HepG2 (cell line): Measurements from ENCODE around the gene GTF3A. TPM values are rescaled to one million over a fixed set of nuclear protein-coding genes. Genes with fewer than 3 reads are reported as not detected.
A peak's percentile ranks its signal among the peaks of the same experiment; 100 is the strongest.

Experiments used
- CEBPG ChIP-seq: IDR thresholded peaks from 2 replicates; pipeline ENCODE4 v1.6.1; 2016
- ELF1 ChIP-seq: sonication (generic); formaldehyde crosslinking; IDR thresholded peaks from 2 replicates; pipeline ENCODE4 v1.4.0; 2020; ENCODE audit warnings: missing genetic modification reagents
- MEF2D ChIP-seq: sonication (generic); formaldehyde crosslinking; IDR thresholded peaks from 2 replicates; pipeline ENCODE4 v1.5.1; 2020; ENCODE audit warnings: mild to moderate bottlenecking, missing genetic modification reagents
- PPARG ChIP-seq: conservative IDR thresholded peaks from 2 replicates; pipeline ENCODE4 v1.6.1; 2016; ENCODE audit warnings: missing biosample characterization, missing genetic modification reagents
- PTBP1 ChIP-seq: fragments of 200-400 bp; formaldehyde crosslinking; IDR thresholded peaks from 2 replicates; pipeline ENCODE4 v1.6.1; 2018; ENCODE audit warnings: low read length, low read depth; ENCODE audit not compliant: poor library complexity, severe bottlenecking
- SAFB2 ChIP-seq: sonication (generic); formaldehyde crosslinking; IDR thresholded peaks from 2 replicates; pipeline ENCODE4 v1.5.1; 2020; ENCODE audit warnings: missing genetic modification reagents, low read depth, mild to moderate bottlenecking, borderline replicate concordance
- SCMH1 ChIP-seq: sonication (generic); formaldehyde crosslinking; IDR thresholded peaks from 2 replicates; pipeline ENCODE4 v1.9.0; 2021; ENCODE audit warnings: missing genetic modification reagents, mild to moderate bottlenecking, borderline replicate concordance
- SIN3A ChIP-seq: IDR thresholded peaks from 2 replicates; pipeline ENCODE4 v1.6.1; 2011; ENCODE audit warnings: low read depth, mild to moderate bottlenecking, control low read depth, low read length, borderline replicate concordance
- ZNF143 ChIP-seq: sonication (generic); formaldehyde crosslinking; IDR thresholded peaks from 2 replicates; pipeline ENCODE4 v1.4.0; 2020; ENCODE audit warnings: missing genetic modification reagents
- ZNF225 ChIP-seq: sonication (generic); formaldehyde crosslinking; IDR thresholded peaks from 2 replicates; pipeline ENCODE4 v1.4.0; 2020; ENCODE audit warnings: mild to moderate bottlenecking, missing genetic modification reagents
- ZNF431 ChIP-seq: sonication (generic); formaldehyde crosslinking; IDR thresholded peaks from 2 replicates; pipeline ENCODE4 v1.9.0; 2022; ENCODE audit warnings: missing genetic modification reagents, low read depth, mild to moderate bottlenecking, borderline replicate concordance
- ZNF605 ChIP-seq: sonication (generic); formaldehyde crosslinking; IDR thresholded peaks from 2 replicates; pipeline ENCODE4 v1.8.0; 2022; ENCODE audit warnings: mild to moderate bottlenecking, missing genetic modification reagents
- ZNF749 ChIP-seq: sonication (generic); formaldehyde crosslinking; IDR thresholded peaks from 2 replicates; pipeline ENCODE4 v1.8.0; 2022; ENCODE audit warnings: mild to moderate bottlenecking, missing genetic modification reagents, moderate library complexity, borderline replicate concordance
- ZNF883 ChIP-seq: sonication (generic); formaldehyde crosslinking; IDR thresholded peaks from 2 replicates; pipeline ENCODE4 v1.5.1; 2020; ENCODE audit warnings: mild to moderate bottlenecking, missing genetic modification reagents; ENCODE audit errors: not compliant biosample characterization
- ZSCAN29 ChIP-seq: sonication (generic); formaldehyde crosslinking; conservative IDR thresholded peaks from 2 replicates; pipeline ENCODE4 v1.4.0; 2020; ENCODE audit warnings: mild to moderate bottlenecking, missing genetic modification reagents
- polyA plus RNA-seq, 8 experiments: library from polyadenylated mRNA; depleted of rRNA in 3 of 8; stranded (reverse) in 7 of 8; unstranded in 1 of 8; fragments of >200 nt; fragmentation: Illumina TruSeq in 4 of 8; extraction: Trizol in 4 of 8; gene quantifications; 2 replicates each; pipeline versions ENCODE4 v1.2.1 to v1.2.3, GENCODE V29; 2011 to 2016; ENCODE audit warnings: low read depth in 4 of 8, missing spikeins in 1 of 8, mixed read lengths in 1 of 8; ENCODE audit not compliant: insufficient read depth in 1 of 8
- total RNA-seq, 5 experiments: library from RNA; depleted of rRNA; stranded (reverse); fragments of >200 nt; fragmentation: Illumina TruSeq; extraction: Trizol; gene quantifications; 2 replicates each; pipeline ENCODE4 v1.2.3, GENCODE V29; 2016; ENCODE audit warnings: low read depth in 1 of 5
- TF ChIP-seq, protein P1 (sequence below): sonication (generic); formaldehyde crosslinking; IDR thresholded peaks from 2 replicates; pipeline ENCODE4 v1.5.1; 2020; ENCODE audit warnings: mild to moderate bottlenecking, missing genetic modification reagents, borderline replicate concordance
- TF ChIP-seq, protein P2 (sequence below): sonication (generic); formaldehyde crosslinking; IDR thresholded peaks from 2 replicates; pipeline ENCODE4 v1.4.0; 2020; ENCODE audit warnings: mild to moderate bottlenecking, missing genetic modification reagents
- TF ChIP-seq, protein P3 (sequence below): sonication (generic); formaldehyde crosslinking; IDR thresholded peaks from 2 replicates; pipeline ENCODE4 v1.4.0; 2020; ENCODE audit warnings: missing genetic modification reagents, borderline replicate concordance

GTF3A gene
- total and polyA plus RNA-seq, 2 of the 13 experiments (the other 11 are each of a cell fraction or from before 2014, with no cell fraction given), result 42.1 to 176 TPM

DNA sequence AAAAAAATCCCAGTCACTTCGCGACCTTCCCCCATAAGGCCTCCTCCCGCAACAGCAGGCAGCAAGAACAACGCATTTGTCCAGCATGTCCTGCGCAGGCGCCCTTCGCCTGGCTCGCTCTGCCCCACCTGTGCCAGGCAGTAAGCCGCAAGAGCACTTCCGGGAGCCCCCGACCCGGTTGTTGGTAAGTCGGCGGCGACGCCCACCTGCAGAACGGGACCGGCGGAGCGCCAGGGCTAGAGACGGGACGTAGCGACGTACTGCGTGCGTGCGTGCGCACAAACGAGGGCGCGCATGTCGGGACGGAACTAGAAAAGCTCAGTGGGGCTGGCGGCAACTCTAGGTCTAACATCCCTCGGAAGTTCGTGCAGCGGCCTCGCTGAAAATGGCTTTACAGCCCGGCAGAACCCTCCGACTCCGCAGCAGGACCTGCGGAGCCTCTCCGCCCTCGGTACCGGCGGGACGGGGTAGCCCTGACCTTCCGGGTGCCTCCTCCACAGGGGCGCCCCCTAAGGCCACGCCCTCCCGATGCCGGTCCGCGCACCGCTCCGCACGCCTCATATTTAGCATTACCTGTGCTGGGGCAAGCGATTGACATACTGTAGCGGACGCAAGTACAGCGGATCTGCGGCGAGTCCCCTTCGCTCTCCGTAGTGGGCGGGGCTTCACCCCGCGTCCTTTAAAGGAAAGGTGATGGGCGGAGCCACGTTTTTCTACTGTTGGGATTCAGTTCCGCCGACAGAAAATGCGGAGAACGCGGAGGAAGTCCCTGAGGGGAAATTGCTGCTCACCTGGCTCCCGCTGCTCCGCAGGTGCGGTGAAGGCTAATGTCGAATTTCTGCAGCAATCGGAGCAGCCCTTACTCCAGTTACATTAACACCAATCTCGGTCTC is 25.8 kb downstream of the GTF3A start, which contains the start of gene MTIF3 (continued):
- peak; percentile 75 for TF ChIP-seq ZNF883 (CRISPR knock-in tag)
- peak; percentile 65 for TF ChIP-seq ZNF143 (CRISPR knock-in tag)
- no peak; the same call in 1 of the 2 replicates for TF ChIP-seq ZSCAN29 (CRISPR knock-in tag)
- peak; percentile 90 for TF ChIP-seq MEF2D (CRISPR knock-in tag)
- TF ChIP-seq PTBP1, result no peak
- TF ChIP-seq SAFB2 (CRISPR knock-in tag), result peak; percentile 49; the same call in 1 of the 2 replicates
- TF ChIP-seq, protein P1, sequence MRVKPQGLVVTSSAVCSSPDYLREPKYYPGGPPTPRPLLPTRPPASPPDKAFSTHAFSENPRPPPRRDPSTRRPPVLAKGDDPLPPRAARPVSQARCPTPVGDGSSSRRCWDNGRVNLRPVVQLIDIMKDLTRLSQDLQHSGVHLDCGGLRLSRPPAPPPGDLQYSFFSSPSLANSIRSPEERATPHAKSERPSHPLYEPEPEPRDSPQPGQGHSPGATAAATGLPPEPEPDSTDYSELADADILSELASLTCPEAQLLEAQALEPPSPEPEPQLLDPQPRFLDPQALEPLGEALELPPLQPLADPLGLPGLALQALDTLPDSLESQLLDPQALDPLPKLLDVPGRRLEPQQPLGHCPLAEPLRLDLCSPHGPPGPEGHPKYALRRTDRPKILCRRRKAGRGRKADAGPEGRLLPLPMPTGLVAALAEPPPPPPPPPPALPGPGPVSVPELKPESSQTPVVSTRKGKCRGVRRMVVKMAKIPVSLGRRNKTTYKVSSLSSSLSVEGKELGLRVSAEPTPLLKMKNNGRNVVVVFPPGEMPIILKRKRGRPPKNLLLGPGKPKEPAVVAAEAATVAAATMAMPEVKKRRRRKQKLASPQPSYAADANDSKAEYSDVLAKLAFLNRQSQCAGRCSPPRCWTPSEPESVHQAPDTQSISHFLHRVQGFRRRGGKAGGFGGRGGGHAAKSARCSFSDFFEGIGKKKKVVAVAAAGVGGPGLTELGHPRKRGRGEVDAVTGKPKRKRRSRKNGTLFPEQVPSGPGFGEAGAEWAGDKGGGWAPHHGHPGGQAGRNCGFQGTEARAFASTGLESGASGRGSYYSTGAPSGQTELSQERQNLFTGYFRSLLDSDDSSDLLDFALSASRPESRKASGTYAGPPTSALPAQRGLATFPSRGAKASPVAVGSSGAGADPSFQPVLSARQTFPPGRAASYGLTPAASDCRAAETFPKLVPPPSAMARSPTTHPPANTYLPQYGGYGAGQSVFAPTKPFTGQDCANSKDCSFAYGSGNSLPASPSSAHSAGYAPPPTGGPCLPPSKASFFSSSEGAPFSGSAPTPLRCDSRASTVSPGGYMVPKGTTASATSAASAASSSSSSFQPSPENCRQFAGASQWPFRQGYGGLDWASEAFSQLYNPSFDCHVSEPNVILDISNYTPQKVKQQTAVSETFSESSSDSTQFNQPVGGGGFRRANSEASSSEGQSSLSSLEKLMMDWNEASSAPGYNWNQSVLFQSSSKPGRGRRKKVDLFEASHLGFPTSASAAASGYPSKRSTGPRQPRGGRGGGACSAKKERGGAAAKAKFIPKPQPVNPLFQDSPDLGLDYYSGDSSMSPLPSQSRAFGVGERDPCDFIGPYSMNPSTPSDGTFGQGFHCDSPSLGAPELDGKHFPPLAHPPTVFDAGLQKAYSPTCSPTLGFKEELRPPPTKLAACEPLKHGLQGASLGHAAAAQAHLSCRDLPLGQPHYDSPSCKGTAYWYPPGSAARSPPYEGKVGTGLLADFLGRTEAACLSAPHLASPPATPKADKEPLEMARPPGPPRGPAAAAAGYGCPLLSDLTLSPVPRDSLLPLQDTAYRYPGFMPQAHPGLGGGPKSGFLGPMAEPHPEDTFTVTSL (CRISPR knock-in tag), result 0 out of 2 replicates have a peak, but pooled peaks have one; percentile 44
- TF ChIP-seq ZNF605, result peak; percentile 98
- TF ChIP-seq CEBPG, result peak; percentile 23; the same call in 1 of the 2 replicates
- no peak for TF ChIP-seq PPARG (CRISPR knock-in tag)
- TF ChIP-seq, protein P2, sequence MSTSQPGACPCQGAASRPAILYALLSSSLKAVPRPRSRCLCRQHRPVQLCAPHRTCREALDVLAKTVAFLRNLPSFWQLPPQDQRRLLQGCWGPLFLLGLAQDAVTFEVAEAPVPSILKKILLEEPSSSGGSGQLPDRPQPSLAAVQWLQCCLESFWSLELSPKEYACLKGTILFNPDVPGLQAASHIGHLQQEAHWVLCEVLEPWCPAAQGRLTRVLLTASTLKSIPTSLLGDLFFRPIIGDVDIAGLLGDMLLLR (CRISPR knock-in tag), result 0 out of 2 replicates have a peak, but pooled peaks have one; percentile 41
- peak; percentile 67; the same call in 1 of the 2 replicates for TF ChIP-seq ZNF431
- peak; percentile 99 for TF ChIP-seq ELF1 (CRISPR knock-in tag)
- no peak for TF ChIP-seq ZNF749 (CRISPR knock-in tag)
- TF ChIP-seq, protein P3, sequence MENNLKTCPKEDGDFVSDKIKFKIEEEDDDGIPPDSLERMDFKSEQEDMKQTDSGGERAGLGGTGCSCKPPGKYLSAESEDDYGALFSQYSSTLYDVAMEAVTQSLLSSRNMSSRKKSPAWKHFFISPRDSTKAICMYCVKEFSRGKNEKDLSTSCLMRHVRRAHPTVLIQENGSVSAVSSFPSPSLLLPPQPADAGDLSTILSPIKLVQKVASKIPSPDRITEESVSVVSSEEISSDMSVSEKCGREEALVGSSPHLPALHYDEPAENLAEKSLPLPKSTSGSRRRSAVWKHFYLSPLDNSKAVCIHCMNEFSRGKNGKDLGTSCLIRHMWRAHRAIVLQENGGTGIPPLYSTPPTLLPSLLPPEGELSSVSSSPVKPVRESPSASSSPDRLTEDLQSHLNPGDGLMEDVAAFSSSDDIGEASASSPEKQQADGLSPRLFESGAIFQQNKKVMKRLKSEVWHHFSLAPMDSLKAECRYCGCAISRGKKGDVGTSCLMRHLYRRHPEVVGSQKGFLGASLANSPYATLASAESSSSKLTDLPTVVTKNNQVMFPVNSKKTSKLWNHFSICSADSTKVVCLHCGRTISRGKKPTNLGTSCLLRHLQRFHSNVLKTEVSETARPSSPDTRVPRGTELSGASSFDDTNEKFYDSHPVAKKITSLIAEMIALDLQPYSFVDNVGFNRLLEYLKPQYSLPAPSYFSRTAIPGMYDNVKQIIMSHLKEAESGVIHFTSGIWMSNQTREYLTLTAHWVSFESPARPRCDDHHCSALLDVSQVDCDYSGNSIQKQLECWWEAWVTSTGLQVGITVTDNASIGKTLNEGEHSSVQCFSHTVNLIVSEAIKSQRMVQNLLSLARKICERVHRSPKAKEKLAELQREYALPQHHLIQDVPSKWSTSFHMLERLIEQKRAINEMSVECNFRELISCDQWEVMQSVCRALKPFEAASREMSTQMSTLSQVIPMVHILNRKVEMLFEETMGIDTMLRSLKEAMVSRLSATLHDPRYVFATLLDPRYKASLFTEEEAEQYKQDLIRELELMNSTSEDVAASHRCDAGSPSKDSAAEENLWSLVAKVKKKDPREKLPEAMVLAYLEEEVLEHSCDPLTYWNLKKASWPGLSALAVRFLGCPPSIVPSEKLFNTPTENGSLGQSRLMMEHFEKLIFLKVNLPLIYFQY (CRISPR knock-in tag), result peak; percentile 57; the same call in 1 of the 2 replicates
- TF ChIP-seq SCMH1 (CRISPR knock-in tag), result no peak
- TF ChIP-seq SIN3A, result peak; percentile 46; the same call in 1 of the 2 replicates
- peak; percentile 62 for TF ChIP-seq ZNF225 (CRISPR knock-in tag)
